ENCODE data around the gene CDKN2B-AS1. TPM values are rescaled to one million over a fixed set of nuclear protein-coding genes. Genes with fewer than 3 reads are reported as not detected.

Gene CDKN2B-AS1
- total RNA-seq, 1 experiment from 2014 or later, result not detected

- Histone ChIP-seq H3K23me2 (ENCODE audit: insufficient read length, low read depth, low read length, poor library complexity, severe bottlenecking) (no peaks in the 10 kb centered on the region), H4K5ac (ENCODE audit: insufficient read length, low read depth, low read length) (no peak overlapping the region), H4K20me1 (ENCODE audit: control insufficient read depth, insufficient read depth, insufficient read length) (no peaks in the 10 kb centered on the region), H2BK15ac (ENCODE audit: low read depth, low read length) (no peak overlapping the region), H3K9ac (ENCODE audit: extremely low read depth, insufficient read length, low read length) (no peak overlapping the region), H3K4me2 (ENCODE audit: insufficient read depth, insufficient read length, low read length) (no peak overlapping the region), H3K18ac (ENCODE audit: insufficient read length, low read depth, low read length) (no peak overlapping the region), H2BK20ac (ENCODE audit: low read depth, low read length, poor library complexity, severe bottlenecking) (no peak overlapping the region), H2AK5ac (ENCODE audit: insufficient read length, low read length) (no peak overlapping the region), H4K8ac (replicated peaks; ENCODE audit: insufficient read length, low read depth, low read length) (no peak overlapping the region), H2BK120ac (ENCODE audit: low read depth, low read length, poor library complexity, severe bottlenecking) (no peak overlapping the region), H3K4me1 (ENCODE audit: insufficient read depth, low read length) (no peaks in the 10 kb centered on the region), H2BK12ac (ENCODE audit: insufficient read length, low read depth, low read length) (no peak overlapping the region), H4K91ac (ENCODE audit: insufficient read length, low read depth, low read length) (no peak overlapping the region), H3K27ac (ENCODE audit: insufficient read length, low read depth, low read length) (no peak overlapping the region), H3K79me1 (ENCODE audit: insufficient read depth, low read depth, low read length, poor library complexity, severe bottlenecking) (no peaks in the 10 kb centered on the region), H3K56ac (ENCODE audit: insufficient read length, low read depth, low read length) (no peak overlapping the region), H3K9me3 (ENCODE audit: control insufficient read depth, low read depth, low read length) (no peaks in the 10 kb centered on the region), H3K23ac (ENCODE audit: insufficient read length, low read depth, low read length) (no peak overlapping the region), H3K79me2 (ENCODE audit: insufficient read depth, low read length) (no peaks in the 10 kb centered on the region), H3K27me3 (ENCODE audit: insufficient read depth, low read length) (no peaks in the 10 kb centered on the region), H2BK5ac (ENCODE audit: insufficient read length, low read length) (no peak overlapping the region), H3K14ac (ENCODE audit: insufficient read depth, low read length) (no peak overlapping the region), H3K4ac (ENCODE audit: low read depth, low read length) (no peak overlapping the region), H2AFZ (ENCODE audit: low read length) (no peak overlapping the region), H3T11ph (ENCODE audit: low read length) (no peak overlapping the region)
- Mint-ChIP-seq H3K27me3 (ENCODE audit: low read depth) (no peaks in the 10 kb centered on the region; the same call in 1 of the 2 replicates), H3K9me3 (peaks cover 0 to 2% of the 10 kb centered on the region in 2 experiments; a peak in 2 of 5 replicates), H3K4me1 (peaks cover 4 to 10% of the 10 kb centered on the region in 2 experiments), H3K4me3 (no peak overlapping the region), H3K36me3 (ENCODE audit: insufficient read depth in 1 of 3, low read depth in 3 of 3) (peaks cover 0 to 2% (median 0%) of the 10 kb centered on the region in 3 experiments; a peak in 1 of 7 replicates), H3K27ac (no peak overlapping the region)
- no CpG with 5 or more reads among the region's 3 CpGs for WGBS (ENCODE audit: extremely low coverage, insufficient read length, low lambda C conversion rate)
- DNase-seq, result no peak
- TF ChIP-seq, protein P1, sequence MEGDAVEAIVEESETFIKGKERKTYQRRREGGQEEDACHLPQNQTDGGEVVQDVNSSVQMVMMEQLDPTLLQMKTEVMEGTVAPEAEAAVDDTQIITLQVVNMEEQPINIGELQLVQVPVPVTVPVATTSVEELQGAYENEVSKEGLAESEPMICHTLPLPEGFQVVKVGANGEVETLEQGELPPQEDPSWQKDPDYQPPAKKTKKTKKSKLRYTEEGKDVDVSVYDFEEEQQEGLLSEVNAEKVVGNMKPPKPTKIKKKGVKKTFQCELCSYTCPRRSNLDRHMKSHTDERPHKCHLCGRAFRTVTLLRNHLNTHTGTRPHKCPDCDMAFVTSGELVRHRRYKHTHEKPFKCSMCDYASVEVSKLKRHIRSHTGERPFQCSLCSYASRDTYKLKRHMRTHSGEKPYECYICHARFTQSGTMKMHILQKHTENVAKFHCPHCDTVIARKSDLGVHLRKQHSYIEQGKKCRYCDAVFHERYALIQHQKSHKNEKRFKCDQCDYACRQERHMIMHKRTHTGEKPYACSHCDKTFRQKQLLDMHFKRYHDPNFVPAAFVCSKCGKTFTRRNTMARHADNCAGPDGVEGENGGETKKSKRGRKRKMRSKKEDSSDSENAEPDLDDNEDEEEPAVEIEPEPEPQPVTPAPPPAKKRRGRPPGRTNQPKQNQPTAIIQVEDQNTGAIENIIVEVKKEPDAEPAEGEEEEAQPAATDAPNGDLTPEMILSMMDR (conservative IDR thresholded peaks at IDR 0.05), result no peak
These were observed 59.5 kb downstream of the CDKN2B-AS1 start for GRCh38 chr9:22054076-22054475.

All from H9 (cell line).